Measurements from ENCODE around the gene UNC5A. TPM values are rescaled to one million over a fixed set of nuclear protein-coding genes. Genes with fewer than 3 reads are reported as not detected.
A peak's percentile ranks its signal among the peaks of the same experiment; 100 is the strongest.

Gene UNC5A
- total and polyA plus RNA-seq, 7 donors = 0.03 to 0.25 (median 0.10) TPM; not detected in 4

- H3K27me3 ChIP-seq (ENCODE audit: insufficient read depth in 3 of 3, low read length in 2 of 3) = peaks cover 0 to 41% (median 11%) of the 10 kb centered on the region in 3 donors
Observed at GRCh38 chr5:176823869-176824412, 13.6 kb downstream of the UNC5A start.

DNA sequence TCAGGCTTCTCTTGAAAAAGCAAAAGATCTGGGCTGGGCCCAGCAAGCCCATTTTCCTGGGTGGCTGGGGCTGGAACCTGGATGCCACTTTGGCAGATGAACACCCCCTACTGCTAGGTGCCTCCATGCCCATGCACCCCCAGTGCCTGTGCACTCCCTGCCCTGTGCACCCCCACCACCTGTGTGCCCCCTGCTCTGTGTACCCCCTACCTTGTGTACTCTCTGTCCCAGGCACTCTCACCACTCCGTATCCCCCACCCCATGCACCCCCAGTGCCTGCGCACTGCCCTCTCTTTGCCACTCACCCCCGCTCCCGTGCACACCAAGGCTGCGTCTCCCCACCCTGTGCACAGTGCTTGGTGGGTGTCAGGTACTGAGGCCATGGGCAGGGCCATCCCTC is 14.2 kb downstream of the UNC5A start:
- H3K4me3 ChIP-seq = no peak overlapping the region
- DNase-seq = peak in 1 of 2 donors; percentile 26

More at GRCh38 chr5:176823869-176824412, 13.6 kb downstream of the UNC5A start:
- 46 to 56% (median 49%) methylated on average over 20 of the region's 20 CpGs for WGBS, 3 donors
- Histone ChIP-seq H3K4me1 (no peaks in the 10 kb centered on the region), H3K27ac (no peak overlapping the region), H3K9me3 (no peaks in the 10 kb centered on the region), H3K4me3 (no peak overlapping the region), H3K36me3 (ENCODE audit: insufficient read depth in 1 of 2, low read depth in 1 of 2) (no peaks in the 10 kb centered on the region)
- DNase-seq = peak in 1 of 2 donors; percentile 26
- ATAC-seq = no peak
- intact Hi-C loops (cut with DNase I) = no loop called here
- TF ChIP-seq, protein P1, sequence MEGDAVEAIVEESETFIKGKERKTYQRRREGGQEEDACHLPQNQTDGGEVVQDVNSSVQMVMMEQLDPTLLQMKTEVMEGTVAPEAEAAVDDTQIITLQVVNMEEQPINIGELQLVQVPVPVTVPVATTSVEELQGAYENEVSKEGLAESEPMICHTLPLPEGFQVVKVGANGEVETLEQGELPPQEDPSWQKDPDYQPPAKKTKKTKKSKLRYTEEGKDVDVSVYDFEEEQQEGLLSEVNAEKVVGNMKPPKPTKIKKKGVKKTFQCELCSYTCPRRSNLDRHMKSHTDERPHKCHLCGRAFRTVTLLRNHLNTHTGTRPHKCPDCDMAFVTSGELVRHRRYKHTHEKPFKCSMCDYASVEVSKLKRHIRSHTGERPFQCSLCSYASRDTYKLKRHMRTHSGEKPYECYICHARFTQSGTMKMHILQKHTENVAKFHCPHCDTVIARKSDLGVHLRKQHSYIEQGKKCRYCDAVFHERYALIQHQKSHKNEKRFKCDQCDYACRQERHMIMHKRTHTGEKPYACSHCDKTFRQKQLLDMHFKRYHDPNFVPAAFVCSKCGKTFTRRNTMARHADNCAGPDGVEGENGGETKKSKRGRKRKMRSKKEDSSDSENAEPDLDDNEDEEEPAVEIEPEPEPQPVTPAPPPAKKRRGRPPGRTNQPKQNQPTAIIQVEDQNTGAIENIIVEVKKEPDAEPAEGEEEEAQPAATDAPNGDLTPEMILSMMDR (IDR thresholded peaks at IDR 0.05) = no peak

GRCh38 chr5:176825234-176825633 is 14.9 kb downstream of the UNC5A start:
- H3K27me3 ChIP-seq (ENCODE audit: insufficient read depth in 3 of 3, low read length in 2 of 3) = peaks cover 0 to 31% (median 9%) of the 10 kb centered on the region in 3 donors
- no peak for DNase-seq

More for the DNA sequence above, 14.2 kb downstream of the UNC5A start:
- 87 to 96% (median 88%) methylated on average over 5 of the region's 5 CpGs for WGBS, 3 donors
- no peak overlapping the region for H3K27ac ChIP-seq
- H3K9me3 ChIP-seq = no peaks in the 10 kb centered on the region
- intact Hi-C loops (cut with DNase I) = no loop called here
- H3K27me3 ChIP-seq (ENCODE audit: insufficient read depth in 3 of 3, low read length in 2 of 3) = peaks cover 0 to 35% (median 9%) of the 10 kb centered on the region in 3 donors
- no peaks in the 10 kb centered on the region for H3K4me1 ChIP-seq
- no peak for ATAC-seq
- H3K36me3 ChIP-seq (ENCODE audit: insufficient read depth in 1 of 2, low read depth in 1 of 2) = no peaks in the 10 kb centered on the region
- TF ChIP-seq, protein P1 (IDR thresholded peaks at IDR 0.05) = no peak

GRCh38 chr5:176825957-176826356 is 15.6 kb downstream of the UNC5A start:
- Histone ChIP-seq H3K27me3 (ENCODE audit: insufficient read depth in 3 of 3, low read length in 2 of 3) (peaks cover 0 to 23% (median 7%) of the 10 kb centered on the region in 3 donors), H3K4me3 (no peak overlapping the region), H3K9me3 (no peaks in the 10 kb centered on the region), H3K36me3 (ENCODE audit: insufficient read depth in 1 of 2, low read depth in 1 of 2) (no peaks in the 10 kb centered on the region), H3K27ac (no peak overlapping the region), H3K4me1 (no peaks in the 10 kb centered on the region)
- DNase-seq (peak in 1 of 2 donors; percentile 4), ATAC-seq (no peak)
- TF ChIP-seq, protein P1 (IDR thresholded peaks at IDR 0.05) = no peak
- intact Hi-C loops (cut with DNase I) = no loop called here
- WGBS, 3 donors = 73 to 79% (median 77%) methylated on average over 4 of the region's 4 CpGs

More at GRCh38 chr5:176825234-176825633, 14.9 kb downstream of the UNC5A start:
- Histone ChIP-seq H3K9me3 (no peaks in the 10 kb centered on the region), H3K36me3 (ENCODE audit: insufficient read depth in 1 of 2, low read depth in 1 of 2) (no peaks in the 10 kb centered on the region), H3K4me3 (no peak overlapping the region), H3K27ac (no peak overlapping the region), H3K4me1 (no peaks in the 10 kb centered on the region)
- no peak for ATAC-seq
- TF ChIP-seq, protein P1 (IDR thresholded peaks at IDR 0.05) = no peak
- intact Hi-C loops (cut with DNase I) = no loop called here
- WGBS, 3 donors = 82 to 88% (median 84%) methylated on average over 9 of the region's 9 CpGs
